D341Med (cell line): ENCODE measurements around the gene CHD8.
"Not testable (repeated sequence)": the region's sequence is repeated elsewhere in the genome, so short reads cannot be mapped to it uniquely, and the experiment has no call there.

ENCODE experiments used
- DNase-seq: peaks from one replicate; pipeline ENCODE4 v3.0.0; 2012; ENCODE audit warnings: low spot score

Gene CHD8

GRCh38 chr14:21436567-21437062 is 19.3 kb downstream of the CHD8 start:
- no peak for DNase-seq

GRCh38 chr14:21431126-21431525 is 24.8 kb downstream of the CHD8 start:
- DNase-seq: no peak

- peak; percentile 71 for DNase-seq
Measured at GRCh38 chr14:21428930-21429329, 27.0 kb downstream of the CHD8 start.

- no peak for DNase-seq
Measured at GRCh38 chr14:21426692-21427091, 29.2 kb downstream of the CHD8 start.

GRCh38 chr14:21419528-21419927 is 36.4 kb downstream of the CHD8 start:
- DNase-seq: no peak

GRCh38 chr14:21415329-21415728 is 40.6 kb downstream of the CHD8 start:
- DNase-seq: no peak

GRCh38 chr14:21414137-21414631 is 41.7 kb downstream of the CHD8 start:
- no peak for DNase-seq

GRCh38 chr14:21408147-21408546 is 47.8 kb downstream of the CHD8 start:
- no peak for DNase-seq

- no peak for DNase-seq
Measured at GRCh38 chr14:21406213-21406612, 49.7 kb downstream of the CHD8 start.

- DNase-seq: no peak
Measured at GRCh38 chr14:21405097-21405496, 50.8 kb downstream of the CHD8 start.

- DNase-seq: no peak
Measured at GRCh38 chr14:21399311-21399870, 56.5 kb downstream of the CHD8 start.

GRCh38 chr14:21398901-21399300 is 57.0 kb downstream of the CHD8 start:
- DNase-seq: no peak

GRCh38 chr14:21395450-21395849 is 60.5 kb downstream of the CHD8 start:
- no peak for DNase-seq

- DNase-seq: no peak
Measured at GRCh38 chr14:21385188-21385904, 70.6 kb downstream of the CHD8 start.

GRCh38 chr14:21384494-21384851 is 71.5 kb downstream of the CHD8 start:
- no peak for DNase-seq

GRCh38 chr14:21383848-21384493 is 72.0 kb downstream of the CHD8 start, which contains the start of gene SUPT16H:
Gene SUPT16H (minus strand): TSS chr14:21384019. CDS start chr14:21383927, 92 bp downstream.
- DNase-seq: peak; percentile 94

- DNase-seq: peak; percentile 58
Measured at GRCh38 chr14:21382886-21383847, 72.8 kb downstream of the CHD8 start.

- no peak for DNase-seq
Measured at GRCh38 chr14:21382095-21382494, 73.8 kb downstream of the CHD8 start.

- DNase-seq: no peak
Measured at GRCh38 chr14:21379338-21379737, 76.6 kb downstream of the CHD8 start.

- DNase-seq: no peak
Measured at GRCh38 chr14:21373980-21374379, 81.9 kb downstream of the CHD8 start.

GRCh38 chr14:21372814-21373213 is 83.1 kb downstream of the CHD8 start:
- DNase-seq: not testable (repeated sequence)
